Cardiac fibroblast (primary cell): ENCODE measurements around the gene PCGF6.

Source experiments
- DNase-seq, 2 donors: peaks; one replicate each; pipeline versions ENCODE4 v3.0.0 to v3.0.0-alpha.2; 2010; ENCODE audit warnings: low read depth in 2 of 2
- H3K4me3 ChIP-seq, 2 donors: replicated peaks in 1 of 2; 1 replicate in 1 of 2; 2 replicates in 1 of 2; pipeline ENCODE4 v1.5.1; 2011; ENCODE audit warnings: low read depth in 2 of 2, low read length in 2 of 2, mild to moderate bottlenecking in 2 of 2, moderate library complexity in 1 of 2
- TF ChIP-seq, protein P1 (sequence below): IDR thresholded peaks from one replicate; pipeline ENCODE4 v1.5.1; 2011; ENCODE audit warnings: low read depth, mild to moderate bottlenecking, low read length, inconsistent platforms

The PCGF6 gene

DNA sequence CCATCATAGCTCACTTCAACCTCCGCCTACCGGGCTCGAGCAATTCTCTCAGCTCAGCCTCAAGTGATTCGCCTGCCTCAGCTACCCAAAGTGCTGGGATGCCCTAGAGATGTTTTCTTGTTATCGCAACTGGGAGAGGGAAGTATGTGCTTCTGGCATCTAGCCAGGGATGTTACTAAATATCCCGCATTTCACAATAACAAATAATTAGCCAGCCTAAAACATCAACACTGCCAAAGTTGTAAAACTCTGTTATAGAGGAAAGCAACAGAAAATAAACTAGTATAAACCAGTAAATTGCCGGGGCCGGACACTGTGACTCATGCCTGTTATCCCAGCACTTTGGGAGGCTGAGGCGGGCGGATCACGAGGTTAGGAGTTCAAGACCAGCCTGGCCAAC, 66.8 kb downstream of the PCGF6 start:
- TF ChIP-seq, protein P1, sequence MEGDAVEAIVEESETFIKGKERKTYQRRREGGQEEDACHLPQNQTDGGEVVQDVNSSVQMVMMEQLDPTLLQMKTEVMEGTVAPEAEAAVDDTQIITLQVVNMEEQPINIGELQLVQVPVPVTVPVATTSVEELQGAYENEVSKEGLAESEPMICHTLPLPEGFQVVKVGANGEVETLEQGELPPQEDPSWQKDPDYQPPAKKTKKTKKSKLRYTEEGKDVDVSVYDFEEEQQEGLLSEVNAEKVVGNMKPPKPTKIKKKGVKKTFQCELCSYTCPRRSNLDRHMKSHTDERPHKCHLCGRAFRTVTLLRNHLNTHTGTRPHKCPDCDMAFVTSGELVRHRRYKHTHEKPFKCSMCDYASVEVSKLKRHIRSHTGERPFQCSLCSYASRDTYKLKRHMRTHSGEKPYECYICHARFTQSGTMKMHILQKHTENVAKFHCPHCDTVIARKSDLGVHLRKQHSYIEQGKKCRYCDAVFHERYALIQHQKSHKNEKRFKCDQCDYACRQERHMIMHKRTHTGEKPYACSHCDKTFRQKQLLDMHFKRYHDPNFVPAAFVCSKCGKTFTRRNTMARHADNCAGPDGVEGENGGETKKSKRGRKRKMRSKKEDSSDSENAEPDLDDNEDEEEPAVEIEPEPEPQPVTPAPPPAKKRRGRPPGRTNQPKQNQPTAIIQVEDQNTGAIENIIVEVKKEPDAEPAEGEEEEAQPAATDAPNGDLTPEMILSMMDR = no peak
- peak; percentile 66 to 82 for DNase-seq
- H3K4me3 ChIP-seq = no peak overlapping the region

GRCh38 chr10:103282961-103283360, 68.0 kb downstream of the PCGF6 start:
- H3K4me3 ChIP-seq = no peak overlapping the region
- TF ChIP-seq, protein P1 = no peak
- DNase-seq = peak in 1 of 2 donors; percentile 25

GRCh38 chr10:103281753-103282152, 69.2 kb downstream of the PCGF6 start:
- peak in 1 of 2 donors; percentile 12 for DNase-seq
- TF ChIP-seq, protein P1 = no peak
- H3K4me3 ChIP-seq = no peak overlapping the region

DNA sequence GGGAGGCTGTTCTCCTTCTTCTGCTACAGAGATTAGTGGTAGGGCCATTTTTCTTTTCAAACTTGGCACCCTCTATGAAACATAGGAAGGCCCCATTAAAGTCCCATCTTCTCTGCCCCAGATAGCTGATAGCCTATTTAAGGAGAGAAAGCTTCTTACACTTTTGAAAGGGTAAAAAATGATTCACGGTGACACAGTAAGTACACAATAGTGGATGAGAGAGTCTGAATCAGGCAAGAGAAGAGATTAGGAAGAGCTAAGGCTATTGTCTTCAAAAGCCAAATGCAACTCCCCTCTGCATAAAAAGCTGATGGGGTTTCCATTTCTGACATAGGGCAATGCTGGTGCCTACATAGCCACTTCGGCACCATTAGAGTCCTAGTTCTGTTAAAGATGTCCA, 70.4 kb downstream of the PCGF6 start:
- TF ChIP-seq, protein P1 = no peak
- no peak overlapping the region for H3K4me3 ChIP-seq
- no peak for DNase-seq

DNA sequence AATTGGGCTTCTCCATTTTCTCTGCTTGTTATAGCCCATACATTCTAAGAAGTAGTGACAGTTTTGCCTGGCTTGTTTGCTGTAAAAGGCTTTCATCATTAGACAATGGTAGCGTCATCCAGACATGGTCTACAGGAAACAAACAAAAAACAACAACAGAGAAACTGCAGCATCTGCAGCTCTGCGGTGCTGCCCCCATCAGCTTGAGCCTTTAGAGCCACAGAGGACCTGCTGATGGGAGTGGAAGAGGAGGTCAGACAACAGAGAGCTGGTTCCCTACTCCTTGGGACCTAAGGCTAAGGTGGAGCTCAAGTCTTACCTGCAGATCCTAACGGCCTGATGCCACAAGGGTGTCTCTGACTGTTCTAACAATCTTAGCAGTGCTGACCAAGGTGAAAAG, 70.9 kb downstream of the PCGF6 start:
- TF ChIP-seq, protein P1 = no peak
- H3K4me3 ChIP-seq = no peak overlapping the region
- DNase-seq = no peak

DNA sequence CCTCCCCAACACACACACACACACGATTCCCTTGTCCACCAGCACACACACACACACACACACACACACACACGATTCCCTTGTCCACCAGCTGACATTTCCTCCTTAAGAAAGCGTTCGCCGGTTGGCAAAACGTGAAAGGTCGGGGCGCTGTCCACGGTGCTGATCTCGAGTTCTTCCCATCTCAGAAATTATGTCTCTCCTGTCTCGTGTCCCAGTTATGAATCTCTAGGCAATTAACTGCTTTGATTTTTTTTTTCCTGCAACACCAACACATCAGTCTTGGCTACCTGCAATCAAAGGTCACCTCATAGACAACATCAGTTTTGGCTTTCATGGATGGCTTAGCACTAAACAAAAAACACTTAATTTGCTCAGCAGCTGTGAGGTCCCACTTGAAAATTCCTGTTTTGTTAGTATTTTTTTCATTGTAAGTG, 72.1 kb downstream of the PCGF6 start:
- peak; percentile 61 to 62 for DNase-seq
- H3K4me3 ChIP-seq = no peak overlapping the region
- TF ChIP-seq, protein P1 = no peak

- no peak overlapping the region for H3K4me3 ChIP-seq
- TF ChIP-seq, protein P1 = no peak
- DNase-seq = no peak
These were observed 72.5 kb downstream of the PCGF6 start for GRCh38 chr10:103278537-103278823.
